H1 (cell line): ENCODE measurements around the gene ADCY1. TPM values are rescaled to one million over a fixed set of nuclear protein-coding genes. Genes with fewer than 3 reads are reported as not detected.
"Not testable (repeated sequence)": the region's sequence is repeated elsewhere in the genome, so short reads cannot be mapped to it uniquely, and the experiment has no call there.

Source experiments
- CTCF ChIA-PET: fragments of 300-600 bp; sonication (Branson Sonifier 250); formaldehyde crosslinking; loops from one replicate; lab custom pipeline; 2021; ENCODE audit not compliant: partially characterized antibody; lab: Charles Lee
- POLR2A ChIA-PET: fragments of 300-600 bp; sonication (Branson Sonifier 250); formaldehyde crosslinking; loops from one replicate; lab custom pipeline; 2021; ENCODE audit warnings: inconsistent platforms; ENCODE audit not compliant: partially characterized antibody; lab: Charles Lee
- DNase-seq, 2 experiments: peaks; one replicate each; pipeline versions ENCODE4 v3.0.0 to v3.0.0-alpha.2; 2010 to 2022; ENCODE audit warnings: low spot score in 2 of 2, low read depth in 1 of 2, mixed read lengths in 1 of 2
- FAIRE-seq: peaks from 2 replicates; lab custom pipeline; 2011; peaks lifted over from hg19 to GRCh38; lab: Jason Lieb, UNC
- H2AFZ ChIP-seq: 2 replicates; pipeline ENCODE4 v1.8.1; 2012; ENCODE audit warnings: low read length, inconsistent platforms
- H2AK5ac ChIP-seq: 2 replicates; pipeline ENCODE4 v1.6.1; 2013; ENCODE audit warnings: low read depth, low read length
- H2BK120ac ChIP-seq: replicated peaks from 2 replicates; pipeline ENCODE3; 2013; ENCODE audit warnings: low read depth, low read length, inconsistent platforms
- H2BK12ac ChIP-seq: 2 replicates; pipeline ENCODE4 v1.6.1; 2013; ENCODE audit warnings: low read depth, low read length
- H2BK15ac ChIP-seq: 2 replicates; pipeline ENCODE4 v1.6.1; 2013; ENCODE audit warnings: low read length
- H2BK20ac ChIP-seq: 2 replicates; pipeline ENCODE4 v1.6.1; 2013; ENCODE audit warnings: low read length
- H2BK5ac ChIP-seq: 2 replicates; pipeline ENCODE4 v1.6.1; 2013; ENCODE audit warnings: low read depth, low read length
- H3K14ac ChIP-seq: 2 replicates; pipeline ENCODE4 v1.6.1; 2013; ENCODE audit warnings: inconsistent platforms; ENCODE audit not compliant: insufficient read length
- H3K18ac ChIP-seq: 2 replicates; pipeline ENCODE4 v1.6.1; 2013; ENCODE audit warnings: low read length; ENCODE audit errors: extremely low read depth
- H3K23ac ChIP-seq: 2 replicates; pipeline ENCODE4 v1.6.1; 2013; ENCODE audit warnings: inconsistent platforms; ENCODE audit not compliant: insufficient read length
- H3K23me2 ChIP-seq: 2 replicates; pipeline ENCODE4 v1.6.1; 2013; ENCODE audit warnings: low read depth, low read length
- H3K27ac ChIP-seq: 2 replicates; pipeline ENCODE4 v1.6.1; 2011; ENCODE audit warnings: low read depth, low read length, inconsistent platforms
- H3K27me3 ChIP-seq, 4 experiments: replicated peaks in 1 of 4; 1 replicate in 1 of 4; 2 replicates in 3 of 4; pipeline versions ENCODE4 v1.6.1 to v1.8.1; 2011 to 2013; ENCODE audit warnings: low read length in 3 of 4, mild to moderate bottlenecking in 3 of 4, inconsistent platforms in 2 of 4, mixed read lengths in 2 of 4, moderate library complexity in 1 of 4; ENCODE audit not compliant: control insufficient read depth in 3 of 4, insufficient read depth in 3 of 4; ENCODE audit errors: extremely low read depth in 1 of 4
- H3K36me3 ChIP-seq, 4 experiments: 2 replicates each; pipeline versions ENCODE4 v1.6.1 to v1.8.1; 2011 to 2013; ENCODE audit warnings: mild to moderate bottlenecking in 4 of 4, low read length in 3 of 4, moderate library complexity in 2 of 4, control low read depth in 1 of 4, inconsistent platforms in 1 of 4; ENCODE audit not compliant: insufficient read depth in 4 of 4, control insufficient read depth in 2 of 4
- H3K4ac ChIP-seq: replicated peaks from 2 replicates; pipeline ENCODE3; 2013; ENCODE audit warnings: low read length, low read depth, mixed read lengths, inconsistent platforms; ENCODE audit not compliant: insufficient read length
- H3K4me1 ChIP-seq, 4 experiments: replicated peaks in 1 of 4; 1 replicate in 1 of 4; 2 replicates in 3 of 4; pipeline versions ENCODE4 v1.6.1 to v1.8.1; 2011 to 2013; ENCODE audit warnings: low read length in 3 of 4, inconsistent platforms in 2 of 4, mixed read lengths in 1 of 4; ENCODE audit not compliant: insufficient read depth in 4 of 4, control insufficient read depth in 3 of 4
- H3K4me2 ChIP-seq, 2 experiments: 2 replicates each; pipeline versions ENCODE4 v1.6.1 to v1.8.1; 2011 to 2013; ENCODE audit warnings: low read depth in 2 of 2, low read length in 2 of 2, control low read depth in 1 of 2, inconsistent platforms in 1 of 2, mild to moderate bottlenecking in 1 of 2; ENCODE audit not compliant: insufficient read depth in 1 of 2
- H3K4me3 ChIP-seq, 4 experiments: fragments of 200-600, 300-600 bp in 1 of 4; sonication (generic), shearing (Covaris generic), sonication (Bioruptor Twin) in 1 of 4; 2 replicates each; pipeline versions ENCODE4 v1.5.1 to v1.8.1; 2011 to 2016; ENCODE audit warnings: low read length in 4 of 4, low read depth in 3 of 4, control low read depth in 2 of 4, inconsistent platforms in 2 of 4, mild to moderate bottlenecking in 2 of 4, mixed read lengths in 1 of 4, moderate library complexity in 1 of 4; ENCODE audit not compliant: insufficient read depth in 2 of 4; ENCODE audit errors: extremely low read depth in 1 of 4
- H3K56ac ChIP-seq: replicated peaks from 2 replicates; pipeline ENCODE3; 2013; ENCODE audit warnings: low read depth, mild to moderate bottlenecking, mixed read lengths, low read length, inconsistent platforms; ENCODE audit not compliant: insufficient read length
- H3K79me1 ChIP-seq: 2 replicates; pipeline ENCODE4 v1.6.1; 2013; ENCODE audit warnings: low read depth, low read length, control low read depth
- H3K79me2 ChIP-seq, 2 experiments: 2 replicates each; pipeline versions ENCODE4 v1.6.1 to v1.8.1; 2012 to 2013; ENCODE audit warnings: low read length in 2 of 2, mild to moderate bottlenecking in 2 of 2, inconsistent platforms in 1 of 2; ENCODE audit not compliant: insufficient read depth in 2 of 2, control insufficient read depth in 1 of 2
- H3K9ac ChIP-seq, 4 experiments: replicated peaks in 1 of 4; 1 replicate in 1 of 4; 2 replicates in 3 of 4; pipeline versions ENCODE4 v1.6.1 to v1.8.1; 2011 to 2013; ENCODE audit warnings: low read depth in 3 of 4, low read length in 3 of 4, control low read depth in 2 of 4, mild to moderate bottlenecking in 2 of 4, moderate library complexity in 2 of 4, inconsistent platforms in 1 of 4; ENCODE audit errors: extremely low read depth in 1 of 4
- H3K9me3 ChIP-seq, 2 experiments: 2 replicates each; pipeline versions ENCODE4 v1.6.1 to v1.8.1; 2012 to 2013; ENCODE audit warnings: mild to moderate bottlenecking in 2 of 2, moderate library complexity in 2 of 2, control low read depth in 1 of 2, inconsistent platforms in 1 of 2, low read depth in 1 of 2, low read length in 1 of 2, mixed read lengths in 1 of 2; ENCODE audit not compliant: insufficient read depth in 2 of 2
- H4K20me1 ChIP-seq, 2 experiments: replicated peaks in 1 of 2; 2 replicates each; pipeline versions ENCODE3 to v1.8.1; 2011 to 2013; ENCODE audit warnings: inconsistent platforms in 2 of 2, low read length in 2 of 2, mild to moderate bottlenecking in 1 of 2; ENCODE audit not compliant: insufficient read depth in 2 of 2, control insufficient read depth in 1 of 2
- H4K5ac ChIP-seq: 2 replicates; pipeline ENCODE4 v1.6.1; 2013; ENCODE audit warnings: low read length, low read depth, mixed read lengths, inconsistent platforms; ENCODE audit not compliant: insufficient read length
- H4K8ac ChIP-seq: 2 replicates; pipeline ENCODE4 v1.8.0; 2013; ENCODE audit warnings: mild to moderate bottlenecking, moderate library complexity, low read length, inconsistent platforms; ENCODE audit not compliant: insufficient read depth; ENCODE audit errors: extremely low read depth
- H4K91ac ChIP-seq: replicated peaks from 2 replicates; pipeline ENCODE3; 2013; ENCODE audit warnings: low read length, mixed read lengths, inconsistent platforms; ENCODE audit not compliant: insufficient read length
- WGBS, 2 experiments: shearing (Covaris generic) in 1 of 2; methylation state at CpG; one replicate each; pipeline versions ENCODE4 v1.1.6 to v1.1.7; 2013 to 2015; ENCODE audit warnings: low lambda C conversion rate in 2 of 2, mixed read lengths in 2 of 2, inconsistent platforms in 1 of 2, low coverage in 1 of 2, missing lambda C conversion rate in 1 of 2; ENCODE audit not compliant: insufficient replicate concordance in 2 of 2, insufficient coverage in 1 of 2, insufficient read length in 1 of 2; ENCODE audit errors: extremely low coverage in 1 of 2, missing lambda C conversion rate in 1 of 2; 5-methylcytosine and 5-hydroxymethylcytosine counted together
- polyA plus RNA-seq, 7 experiments: library from polyadenylated mRNA; depleted of rRNA in 3 of 7; stranded (reverse) in 5 of 7; unstranded in 2 of 7; fragments of >200 nt in 5 of 7; fragments of 200-250 nt in 2 of 7; gene quantifications; 1 replicate in 5 of 7; 2 replicates in 1 of 7; 4 replicates in 1 of 7; pipeline versions ENCODE4 v1.2.1 to v1.2.3, GENCODE V29; 2011 to 2013; ENCODE audit warnings: missing spikeins in 2 of 7, mixed read lengths in 2 of 7
- total RNA-seq: library from RNA; stranded (reverse); fragmentation: NEBNext Ultra II Directional; extraction: Animal tissue kit (Norgen Biotek cat#: 25700); gene quantifications from 2 replicates; pipeline ENCODE4 v1.2.1, GENCODE V29; 2021

Gene ADCY1
- total and polyA plus RNA-seq, 2 of the 8 experiments (the other 6 are each of a cell fraction or from before 2014, with no cell fraction given), result 7.9 to 26.9 TPM

- H3K56ac ChIP-seq, H3K27me3 ChIP-seq, H3K9me3 ChIP-seq, H2BK5ac ChIP-seq, POLR2A ChIA-PET, FAIRE-seq, H3K27ac ChIP-seq, H3K4ac ChIP-seq, H4K8ac ChIP-seq, H3K4me3 ChIP-seq, H4K20me1 ChIP-seq, H3K14ac ChIP-seq, H3K23me2 ChIP-seq, H3K79me2 ChIP-seq, H2AK5ac ChIP-seq, H4K91ac ChIP-seq, H3K23ac ChIP-seq, H4K5ac ChIP-seq, H3K9ac ChIP-seq, H2BK120ac ChIP-seq, DNase-seq, H2BK20ac ChIP-seq, H2BK12ac ChIP-seq, H3K79me1 ChIP-seq, H3K4me2 ChIP-seq, H3K18ac ChIP-seq, H2AFZ ChIP-seq, H3K4me1 ChIP-seq, H3K36me3 ChIP-seq, H2BK15ac ChIP-seq: not testable (repeated sequence)
- 95% methylated on average over 2 of the region's 2 CpGs; no CpG with 5 or more reads in 1 of the 2 experiments for WGBS, 2 experiments
- CTCF ChIA-PET, result interaction anchor here (0.8 kb wide), 1 partner anchor 497 kb away, joined by 3 read pairs; no protein-coding TSS in a partner anchor
Measured at GRCh38 chr7:45751352-45751751, 177.2 kb downstream of the ADCY1 start.

- H3K14ac ChIP-seq, DNase-seq, FAIRE-seq, H4K8ac ChIP-seq, H3K18ac ChIP-seq, H3K27me3 ChIP-seq, H3K23ac ChIP-seq, H3K4ac ChIP-seq, H3K9me3 ChIP-seq, H2AK5ac ChIP-seq, H4K5ac ChIP-seq, H4K91ac ChIP-seq, H4K20me1 ChIP-seq, H2BK15ac ChIP-seq, H3K4me3 ChIP-seq, H3K23me2 ChIP-seq, H2BK20ac ChIP-seq, POLR2A ChIA-PET, H2BK120ac ChIP-seq, H3K27ac ChIP-seq, H2AFZ ChIP-seq, H2BK12ac ChIP-seq, H3K4me2 ChIP-seq, H3K36me3 ChIP-seq, H3K56ac ChIP-seq, H3K4me1 ChIP-seq, H2BK5ac ChIP-seq, H3K79me1 ChIP-seq, H3K79me2 ChIP-seq, CTCF ChIA-PET, H3K9ac ChIP-seq: not testable (repeated sequence)
- 87% methylated on average over 3 of the region's 4 CpGs; no CpG with 5 or more reads in 1 of the 2 experiments for WGBS, 2 experiments
Measured at GRCh38 chr7:45756333-45756732, 182.2 kb downstream of the ADCY1 start.
